Muscle of leg (tissue), 16 donors: ENCODE data around the gene CCDC80. TPM values are rescaled to one million over a fixed set of nuclear protein-coding genes. Genes with fewer than 3 reads are reported as not detected.

Experiments
- DNase-seq: peaks from one replicate; pipeline ENCODE4 v3.0.0; 2013
- H3K27ac ChIP-seq: one replicate; pipeline ENCODE4 v1.5.1; 2013; ENCODE audit warnings: mild to moderate bottlenecking, low read length, control low read depth
- H3K27me3 ChIP-seq: one replicate; pipeline ENCODE4 v1.6.1; 2013; ENCODE audit warnings: low read length; ENCODE audit not compliant: control insufficient read depth, insufficient read depth
- H3K36me3 ChIP-seq: one replicate; pipeline ENCODE4 v1.6.1; 2013; ENCODE audit warnings: low read length; ENCODE audit not compliant: control insufficient read depth, insufficient read depth
- H3K4me1 ChIP-seq: one replicate; pipeline ENCODE4 v1.6.1; 2013; ENCODE audit warnings: low read length; ENCODE audit not compliant: control insufficient read depth, insufficient read depth
- H3K4me3 ChIP-seq: one replicate; pipeline ENCODE4 v1.5.1; 2013; ENCODE audit warnings: low read length, control low read depth
- H3K9me3 ChIP-seq: replicated peaks from 2 replicates; pipeline ENCODE4 v1.6.1; 2013; ENCODE audit warnings: low read depth, low read length; ENCODE audit not compliant: control insufficient read depth
- WGBS: methylation state at CpG from one replicate; pipeline ENCODE4 v1.1.5; 2013; ENCODE audit warnings: missing lambda C conversion rate; ENCODE audit not compliant: insufficient coverage; 5-methylcytosine and 5-hydroxymethylcytosine counted together
- long read RNA-seq, 11 donors: transcript quantifications; one replicate each; lab custom pipeline, GENCODE V29; 2026
- polyA plus RNA-seq, 8 donors: library from polyadenylated mRNA; unstranded; fragments of 120-200 nt; gene quantifications; one replicate each; pipeline versions ENCODE4 v1.2.1 to v1.2.3, GENCODE V29; 2013; ENCODE audit warnings: inconsistent platforms in 1 of 8, low replicate concordance in 1 of 8; ENCODE audit not compliant: insufficient read length in 8 of 8, insufficient read depth in 1 of 8
- total RNA-seq: library from RNA; stranded (reverse); fragments of 120-200 nt; gene quantifications from one replicate; pipeline ENCODE4 v1.2.4, GENCODE V29; 2013

Gene CCDC80, protein sequence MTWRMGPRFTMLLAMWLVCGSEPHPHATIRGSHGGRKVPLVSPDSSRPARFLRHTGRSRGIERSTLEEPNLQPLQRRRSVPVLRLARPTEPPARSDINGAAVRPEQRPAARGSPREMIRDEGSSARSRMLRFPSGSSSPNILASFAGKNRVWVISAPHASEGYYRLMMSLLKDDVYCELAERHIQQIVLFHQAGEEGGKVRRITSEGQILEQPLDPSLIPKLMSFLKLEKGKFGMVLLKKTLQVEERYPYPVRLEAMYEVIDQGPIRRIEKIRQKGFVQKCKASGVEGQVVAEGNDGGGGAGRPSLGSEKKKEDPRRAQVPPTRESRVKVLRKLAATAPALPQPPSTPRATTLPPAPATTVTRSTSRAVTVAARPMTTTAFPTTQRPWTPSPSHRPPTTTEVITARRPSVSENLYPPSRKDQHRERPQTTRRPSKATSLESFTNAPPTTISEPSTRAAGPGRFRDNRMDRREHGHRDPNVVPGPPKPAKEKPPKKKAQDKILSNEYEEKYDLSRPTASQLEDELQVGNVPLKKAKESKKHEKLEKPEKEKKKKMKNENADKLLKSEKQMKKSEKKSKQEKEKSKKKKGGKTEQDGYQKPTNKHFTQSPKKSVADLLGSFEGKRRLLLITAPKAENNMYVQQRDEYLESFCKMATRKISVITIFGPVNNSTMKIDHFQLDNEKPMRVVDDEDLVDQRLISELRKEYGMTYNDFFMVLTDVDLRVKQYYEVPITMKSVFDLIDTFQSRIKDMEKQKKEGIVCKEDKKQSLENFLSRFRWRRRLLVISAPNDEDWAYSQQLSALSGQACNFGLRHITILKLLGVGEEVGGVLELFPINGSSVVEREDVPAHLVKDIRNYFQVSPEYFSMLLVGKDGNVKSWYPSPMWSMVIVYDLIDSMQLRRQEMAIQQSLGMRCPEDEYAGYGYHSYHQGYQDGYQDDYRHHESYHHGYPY
- total RNA-seq (71.0 TPM), polyA plus RNA-seq (10 to 100 TPM; 27.9 to 97.3 (median 49.0) TPM)
- long read RNA-seq, donor 1, partial matches to known transcripts = 0 of 2 reads
- long read RNA-seq, donor 1, other reads (novel, unspliced or antisense) = 0 of 2 reads
- long read RNA-seq, donor 2, transcript CCDC80-207 (3 exons, 681 nt) = major isoform, 5 of 11 reads
- long read RNA-seq, donor 2, partial matches to known transcripts = 6 of 11 reads
- long read RNA-seq, donor 2, other reads (novel, unspliced or antisense) = 0 of 11 reads
- long read RNA-seq, donor 3, full-length matches to known transcripts = 10 of 42 reads
- long read RNA-seq, donor 3, partial matches to known transcripts = 32 of 42 reads
- long read RNA-seq, donor 3, other reads (novel, unspliced or antisense) = 0 of 42 reads
- long read RNA-seq, donor 4, full-length matches to known transcripts = 5 of 5 reads
- long read RNA-seq, donor 4, partial matches to known transcripts = 0 of 5 reads
- long read RNA-seq, donor 4, other reads (novel, unspliced or antisense) = 0 of 5 reads
- long read RNA-seq, donor 5, full-length matches to known transcripts = 23 of 68 reads
- long read RNA-seq, donor 5, partial matches to known transcripts = 45 of 68 reads
- long read RNA-seq, donor 5, other reads (novel, unspliced or antisense) = 0 of 68 reads
- long read RNA-seq, donor 6, full-length matches to known transcripts = 14 of 24 reads
- long read RNA-seq, donor 6, partial matches to known transcripts = 10 of 24 reads
- long read RNA-seq, donor 6, other reads (novel, unspliced or antisense) = 0 of 24 reads
- long read RNA-seq, donor 7, full-length matches to known transcripts = 32 of 80 reads
- long read RNA-seq, donor 7, partial matches to known transcripts = 48 of 80 reads
- long read RNA-seq, donor 7, other reads (novel, unspliced or antisense) = 0 of 80 reads
- long read RNA-seq, donor 8, transcript CCDC80-207 (3 exons, 681 nt) = major isoform, 18 of 25 reads
- long read RNA-seq, donor 8, partial matches to known transcripts = 7 of 25 reads
- long read RNA-seq, donor 8, other reads (novel, unspliced or antisense) = 0 of 25 reads
- long read RNA-seq, donor 9, transcript CCDC80-207 (3 exons, 681 nt) = major isoform, 13 of 34 reads
- long read RNA-seq, donor 9, partial matches to known transcripts = 21 of 34 reads
- long read RNA-seq, donor 9, other reads (novel, unspliced or antisense) = 0 of 34 reads
- long read RNA-seq, donor 10, transcript CCDC80-207 (3 exons, 681 nt) = major isoform, 9 of 21 reads
- long read RNA-seq, donor 10, partial matches to known transcripts = 12 of 21 reads
- long read RNA-seq, donor 10, other reads (novel, unspliced or antisense) = 0 of 21 reads
- long read RNA-seq, donor 11, transcript CCDC80-207 (3 exons, 681 nt) = major isoform, 24 of 56 reads
- long read RNA-seq, donor 11, partial matches to known transcripts = 31 of 56 reads
- long read RNA-seq, donor 11, other reads (novel, unspliced or antisense) = 0 of 56 reads

DNA sequence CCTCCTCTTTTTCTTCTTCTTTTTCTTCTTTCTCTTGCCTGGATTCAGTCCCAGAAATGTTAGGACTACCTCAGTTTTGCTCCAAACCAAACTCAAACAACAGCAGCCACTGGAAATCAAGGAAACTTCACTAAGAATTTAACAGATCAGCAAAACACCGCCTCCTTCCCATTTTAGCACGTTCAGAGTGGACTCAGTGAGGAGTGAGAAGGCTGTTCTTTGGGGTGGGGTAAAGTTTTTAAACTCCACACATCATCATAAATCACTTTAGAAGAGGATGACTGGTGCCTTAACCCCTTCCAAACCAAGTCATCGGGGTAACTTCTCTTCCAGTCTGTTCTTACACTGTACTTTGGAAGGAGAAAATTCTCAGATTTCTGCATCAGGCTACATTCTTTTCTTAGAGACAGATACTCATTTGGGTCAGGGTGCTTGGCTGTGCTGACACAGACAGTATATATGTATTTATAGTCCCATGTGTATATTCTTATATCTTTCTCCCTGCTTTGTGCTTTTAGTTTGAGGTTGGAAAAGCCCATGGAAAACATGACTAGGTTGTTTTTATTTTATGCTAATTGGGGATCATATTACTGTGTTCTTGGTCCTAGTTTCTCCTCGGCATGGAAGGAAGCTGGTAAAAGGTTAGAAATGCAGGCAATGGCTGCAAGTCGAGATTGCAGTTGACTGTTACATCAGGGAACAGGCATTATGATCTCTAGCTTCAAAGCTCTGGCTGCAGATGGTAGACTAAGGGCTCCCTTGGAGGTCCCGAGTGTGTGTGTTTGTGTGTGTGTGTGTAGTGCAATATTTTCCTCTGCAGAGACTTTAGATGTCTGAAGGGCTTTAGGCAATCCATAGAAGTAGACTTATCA lies at the start of gene CCDC80:
Gene CCDC80 (minus strand): TSS at position 214 of the 872 bp plus-strand sequence. CDS start 1,238 bp downstream, outside the sequence.
- 0% methylated on average over 3 of the region's 6 CpGs for WGBS
- H3K27me3 ChIP-seq = no peaks in the 10 kb centered on the region
- peaks cover 17% of the 10 kb centered on the region for H3K4me1 ChIP-seq
- H3K4me3 ChIP-seq = peak within 1 kb of the TSS; percentile 45
- no peaks in the 10 kb centered on the region for H3K9me3 ChIP-seq
- H3K27ac ChIP-seq = peak within 1 kb of the TSS; percentile 77
- DNase-seq = peak; percentile 89
- peaks cover 2% of the 10 kb centered on the region for H3K36me3 ChIP-seq

DNA sequence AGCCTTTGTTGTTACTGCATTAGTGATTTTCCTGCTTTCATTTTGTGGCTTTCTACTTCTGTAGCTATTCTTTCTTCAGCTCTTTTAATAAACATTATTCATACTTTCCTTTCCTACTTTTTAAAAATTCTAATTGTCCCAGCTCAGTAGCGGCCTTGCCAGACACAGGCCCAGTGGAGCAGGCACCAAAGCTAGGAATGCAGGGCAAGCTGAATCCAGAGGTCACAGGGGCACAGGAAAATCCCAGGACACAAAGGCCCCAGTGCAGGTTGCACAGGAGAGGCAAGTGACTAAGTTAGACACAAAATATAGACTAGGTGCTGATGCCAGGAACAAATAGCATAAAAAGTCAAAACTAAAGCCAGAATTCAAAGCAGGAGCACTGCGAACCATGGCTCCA lies 49.0 kb upstream of the CCDC80 start:
- no peak overlapping the region for H3K4me3 ChIP-seq
- no peaks in the 10 kb centered on the region for H3K36me3 ChIP-seq
- peaks cover 4% of the 10 kb centered on the region for H3K4me1 ChIP-seq
- H3K27ac ChIP-seq = no peak overlapping the region
- no peaks in the 10 kb centered on the region for H3K27me3 ChIP-seq
- peaks cover 4% of the 10 kb centered on the region for H3K9me3 ChIP-seq
- WGBS = 86% methylated on average over 1 of the region's 2 CpGs
- no peak for DNase-seq

DNA sequence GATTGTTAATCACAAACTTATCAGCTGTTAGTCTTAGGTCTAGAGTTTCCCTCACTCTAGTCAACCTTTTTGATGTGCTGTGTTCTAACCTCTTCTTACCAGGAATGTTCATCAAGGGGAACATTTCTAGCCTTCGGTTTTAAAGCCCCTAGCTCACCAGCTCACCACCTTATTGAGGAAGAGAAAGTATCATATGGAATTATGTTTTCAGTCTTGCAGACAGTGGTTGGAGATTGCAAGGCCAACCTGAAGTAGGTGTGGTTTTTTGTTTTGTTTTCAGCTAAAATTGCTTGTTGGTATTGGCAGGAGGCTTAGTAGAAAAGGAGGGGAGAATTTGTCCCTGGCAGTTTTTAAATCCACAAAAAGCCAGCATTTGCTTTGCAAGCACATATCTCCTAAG lies 48.4 kb upstream of the CCDC80 start:
- Histone ChIP-seq H3K9me3 (peaks cover 4% of the 10 kb centered on the region), H3K27me3 (no peaks in the 10 kb centered on the region), H3K36me3 (no peaks in the 10 kb centered on the region), H3K4me1 (no peaks in the 10 kb centered on the region), H3K4me3 (no peak overlapping the region), H3K27ac (no peak overlapping the region)
- WGBS = no CpG with 5 or more reads among the region's 1 CpG
- no peak for DNase-seq

DNA sequence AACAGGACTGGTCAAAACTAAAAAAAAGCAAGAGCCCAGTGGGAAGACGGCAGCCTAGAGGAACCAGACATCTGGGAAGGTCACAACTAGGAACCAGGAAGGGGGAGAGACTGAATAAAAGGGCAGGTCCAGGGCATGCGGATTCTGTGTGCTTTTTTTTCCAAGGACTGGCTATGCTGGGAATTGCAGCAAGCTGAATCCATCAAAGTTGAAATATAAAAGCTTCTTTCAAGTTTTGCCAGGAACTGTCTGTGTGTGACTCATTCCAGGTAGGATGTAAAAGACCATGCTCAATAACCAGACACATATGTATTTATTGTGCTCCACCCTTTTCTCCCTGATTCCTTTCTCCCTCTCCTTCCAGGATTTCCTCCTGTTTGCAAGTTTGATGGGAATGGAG lies 47.9 kb upstream of the CCDC80 start:
- no peaks in the 10 kb centered on the region for H3K4me1 ChIP-seq
- no peaks in the 10 kb centered on the region for H3K27me3 ChIP-seq
- H3K9me3 ChIP-seq = peaks cover 2% of the 10 kb centered on the region
- H3K27ac ChIP-seq = no peak overlapping the region
- 50% methylated on average over 1 of the region's 2 CpGs for WGBS
- no peak overlapping the region for H3K4me3 ChIP-seq
- H3K36me3 ChIP-seq = no peaks in the 10 kb centered on the region
- DNase-seq = peak; percentile 29

DNA sequence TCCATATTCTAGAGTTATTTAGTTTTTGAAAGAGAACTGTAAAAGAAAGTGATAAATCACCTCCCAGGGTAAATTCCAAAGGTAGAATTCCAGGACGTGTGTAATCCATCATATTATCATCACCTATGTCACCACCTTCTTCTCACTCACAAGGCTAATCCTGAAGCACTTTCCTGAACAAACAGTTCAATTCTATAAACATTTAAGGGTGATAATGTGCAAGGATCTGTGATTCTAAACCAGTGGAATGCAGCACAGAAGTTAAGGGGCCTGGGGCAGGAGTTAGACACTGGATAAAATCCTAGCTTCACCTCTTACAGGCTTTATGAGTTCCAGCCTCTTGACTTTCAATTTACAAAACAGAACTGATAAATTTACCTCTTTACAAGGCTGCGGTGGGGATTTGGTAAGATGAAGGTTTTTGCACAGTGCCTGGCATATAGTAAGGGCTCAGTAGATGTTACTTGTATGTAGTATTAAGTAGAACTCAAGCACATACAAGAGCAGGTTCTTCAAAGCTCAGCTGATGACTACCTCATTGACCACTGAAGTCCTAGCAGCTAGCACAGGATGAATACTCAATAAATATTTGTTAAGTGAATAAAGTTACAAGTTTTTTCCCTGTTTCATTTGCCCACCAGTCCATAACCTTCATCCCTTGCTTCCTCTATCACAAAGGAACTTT lies 47.3 kb upstream of the CCDC80 start:
- H3K27ac ChIP-seq = no peak overlapping the region
- no peaks in the 10 kb centered on the region for H3K36me3 ChIP-seq
- H3K27me3 ChIP-seq = no peaks in the 10 kb centered on the region
- H3K4me1 ChIP-seq = no peaks in the 10 kb centered on the region
- H3K9me3 ChIP-seq = no peaks in the 10 kb centered on the region
- no peak overlapping the region for H3K4me3 ChIP-seq
- no peak for DNase-seq
- WGBS = no CpG with 5 or more reads among the region's 2 CpGs

DNA sequence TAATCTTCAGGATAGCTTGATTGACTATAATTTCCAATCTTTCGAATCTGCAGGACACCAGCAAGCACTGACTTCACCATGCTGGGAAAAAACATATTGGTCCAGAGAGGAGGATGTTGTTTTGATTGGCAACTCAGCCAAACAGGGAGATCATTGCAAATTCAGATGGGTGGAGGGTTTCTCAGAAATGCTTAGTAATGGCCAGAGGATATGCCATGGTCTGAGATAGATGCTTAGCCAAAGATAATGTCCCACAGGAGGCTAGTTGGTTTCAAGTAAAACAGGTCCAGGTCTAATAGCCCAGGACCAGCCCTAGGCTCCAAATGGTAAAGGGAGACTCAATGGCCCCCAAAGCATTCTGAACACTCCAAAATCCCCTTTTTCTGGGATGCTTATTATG lies 46.7 kb upstream of the CCDC80 start:
- H3K9me3 ChIP-seq = no peaks in the 10 kb centered on the region
- no peaks in the 10 kb centered on the region for H3K4me1 ChIP-seq
- no CpG with 5 or more reads among the region's 1 CpG for WGBS

DNA sequence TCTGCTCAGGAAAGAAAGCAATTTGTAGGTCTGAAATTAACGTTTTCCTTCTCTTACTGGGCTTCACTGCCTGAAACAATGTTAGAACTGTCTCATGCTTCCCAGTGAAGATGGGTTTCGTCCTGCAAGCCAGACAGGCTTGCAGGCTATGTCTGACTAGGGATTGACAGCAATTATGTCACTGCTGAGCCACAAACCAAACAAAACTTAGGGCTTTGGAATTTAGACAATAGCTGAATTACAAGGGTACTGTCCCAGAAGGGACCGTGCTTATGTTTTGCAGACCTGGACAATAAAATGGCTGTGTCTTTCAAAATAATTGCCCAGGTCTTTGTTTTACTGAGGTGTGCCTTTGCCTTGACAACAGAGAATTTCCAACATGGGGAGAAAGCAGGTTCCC lies 46.3 kb upstream of the CCDC80 start:
- Histone ChIP-seq H3K9me3 (no peaks in the 10 kb centered on the region), H3K27me3 (no peaks in the 10 kb centered on the region), H3K4me3 (no peak overlapping the region), H3K36me3 (no peaks in the 10 kb centered on the region), H3K4me1 (no peaks in the 10 kb centered on the region), H3K27ac (no peak overlapping the region)
- no peak for DNase-seq
- WGBS = 66% methylated on average over 2 of the region's 3 CpGs

More for the DNA sequence above, 46.7 kb upstream of the CCDC80 start:
- no peak overlapping the region for H3K4me3 ChIP-seq
- H3K27ac ChIP-seq = no peak overlapping the region
- DNase-seq = no peak
- no peaks in the 10 kb centered on the region for H3K27me3 ChIP-seq
- no peaks in the 10 kb centered on the region for H3K36me3 ChIP-seq
